ENCODE measurements around the gene PSMC6. TPM values are rescaled to one million over a fixed set of nuclear protein-coding genes. Genes with fewer than 3 reads are reported as not detected.

Gene PSMC6
- total RNA-seq, 1 donor from 2014 or later = 101 TPM

Other genes starting within 250 kb of the PSMC6 start
- 12.0 TPM for gene TXNDC16, start 154.7 kb upstream of the PSMC6 start, total RNA-seq
- 3.0 TPM for gene GPR137C, start 154.4 kb upstream of the PSMC6 start, total RNA-seq
- gene ERO1A, start 11.6 kb upstream of the PSMC6 start, total RNA-seq = 31.5 TPM
- 18.0 TPM for gene STYX, start 23.0 kb downstream of the PSMC6 start, total RNA-seq
- 12.3 TPM for gene GNPNAT1, start 84.4 kb downstream of the PSMC6 start, total RNA-seq
- 95.0 TPM for gene FERMT2, start 243.8 kb downstream of the PSMC6 start, total RNA-seq

Measured in skin of body (tissue), 1 donor.